HG03135 (cell line): ENCODE results near the gene OXER1.

Experiments
- ATAC-seq: cut with Tn5 transposase; IDR thresholded peaks from one replicate; pipeline ENCODE4 v1.9.1; 2021; ENCODE audit warnings: mild to moderate bottlenecking, moderate library complexity; ENCODE audit not compliant: unreplicated experiment

OXER1 gene, protein sequence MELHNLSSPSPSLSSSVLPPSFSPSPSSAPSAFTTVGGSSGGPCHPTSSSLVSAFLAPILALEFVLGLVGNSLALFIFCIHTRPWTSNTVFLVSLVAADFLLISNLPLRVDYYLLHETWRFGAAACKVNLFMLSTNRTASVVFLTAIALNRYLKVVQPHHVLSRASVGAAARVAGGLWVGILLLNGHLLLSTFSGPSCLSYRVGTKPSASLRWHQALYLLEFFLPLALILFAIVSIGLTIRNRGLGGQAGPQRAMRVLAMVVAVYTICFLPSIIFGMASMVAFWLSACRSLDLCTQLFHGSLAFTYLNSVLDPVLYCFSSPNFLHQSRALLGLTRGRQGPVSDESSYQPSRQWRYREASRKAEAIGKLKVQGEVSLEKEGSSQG

DNA sequence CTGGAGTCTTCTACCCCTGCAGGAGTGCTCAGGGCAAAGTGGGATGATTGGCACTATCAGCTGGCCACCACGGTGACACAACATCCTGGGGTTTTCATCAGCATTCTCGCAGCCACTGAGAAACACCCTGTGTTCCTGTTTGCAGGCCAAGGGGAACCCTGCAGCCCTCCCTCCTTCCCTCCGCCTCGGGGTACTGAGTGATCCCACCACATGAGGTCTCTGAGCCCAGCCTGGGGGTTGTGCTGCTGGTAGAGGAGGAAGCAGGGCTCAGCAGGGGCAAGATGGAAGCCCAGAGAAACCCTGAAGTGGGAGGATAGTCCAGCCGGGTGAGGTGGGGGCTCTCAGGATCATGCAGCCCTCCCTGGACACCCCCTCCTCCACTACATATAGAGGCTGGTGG is at the start of gene OXER1:
OXER1 (minus strand) TSS at position 40 of the 400 bp plus-strand sequence. CDS start 73 bp downstream, outside the sequence.
- ATAC-seq, result no peak

DNA sequence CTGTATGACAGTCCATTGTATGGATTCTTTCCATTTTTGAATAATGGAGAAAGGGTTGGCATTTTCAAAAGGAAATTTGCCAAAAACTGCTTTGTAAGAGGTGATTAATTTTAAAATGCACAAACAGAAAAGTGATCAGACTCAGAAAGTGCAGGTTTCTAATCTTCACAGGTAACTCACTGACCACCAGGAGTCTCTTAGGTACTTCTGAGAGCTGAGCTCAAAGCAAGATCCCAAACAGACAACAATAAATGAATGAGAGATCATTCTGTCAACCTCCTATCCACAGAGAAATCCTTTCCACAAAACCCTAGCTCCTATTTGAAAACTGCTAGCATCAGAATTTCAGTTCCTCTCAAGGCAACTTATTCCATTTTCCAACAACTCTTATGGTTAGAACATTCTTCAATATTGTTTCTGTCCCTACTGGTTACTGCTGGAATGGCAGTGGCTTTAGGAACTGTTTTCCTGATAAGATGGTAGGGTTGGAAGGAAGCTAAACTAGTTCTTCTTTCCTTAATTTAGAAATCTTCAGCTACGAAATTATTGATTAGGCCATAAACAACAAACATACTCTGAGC is 49.1 kb upstream of the OXER1 start:
- ATAC-seq, result no peak

DNA sequence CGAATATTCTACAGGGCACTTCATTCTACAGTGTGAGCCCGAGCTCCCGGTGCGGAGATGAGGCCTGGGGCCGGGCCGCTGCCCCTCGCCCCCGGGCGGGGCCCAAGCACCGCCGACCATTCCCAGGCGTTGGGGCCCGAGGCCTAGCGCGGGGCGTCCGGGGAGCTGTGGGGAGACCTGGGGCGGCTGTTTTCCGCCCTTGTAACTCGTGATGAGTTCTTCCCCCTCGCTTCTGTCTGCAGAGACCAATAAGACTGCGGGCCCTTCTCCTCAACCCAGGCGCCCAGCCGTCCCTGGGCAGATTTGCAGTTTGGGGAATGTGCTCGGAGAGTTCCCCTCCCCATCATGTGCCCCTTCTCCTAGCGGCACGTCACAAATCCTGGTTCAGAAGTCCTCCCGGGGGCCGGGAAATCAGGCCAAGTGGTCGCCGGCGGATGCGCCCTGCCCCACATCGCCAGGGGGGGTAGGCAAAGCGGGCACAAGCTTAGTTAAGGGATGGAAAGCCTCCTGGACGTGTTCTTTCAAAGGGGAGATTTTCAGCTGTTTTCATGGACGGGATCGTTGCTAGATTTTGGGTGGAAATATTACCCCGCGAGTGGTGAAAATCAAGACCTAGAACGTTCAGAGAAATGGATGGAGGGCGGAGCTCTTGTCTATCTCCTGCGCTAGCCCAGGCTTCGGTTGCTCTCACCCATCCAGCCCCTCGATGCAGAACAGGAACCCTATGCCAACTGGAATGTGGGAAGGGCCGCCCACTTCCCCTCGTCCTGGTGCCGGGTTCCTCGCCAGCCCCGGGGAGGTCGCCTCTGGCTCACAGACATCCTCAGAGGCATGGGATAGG is 47.3 kb upstream of the OXER1 start:
- peak; percentile 5 for ATAC-seq

DNA sequence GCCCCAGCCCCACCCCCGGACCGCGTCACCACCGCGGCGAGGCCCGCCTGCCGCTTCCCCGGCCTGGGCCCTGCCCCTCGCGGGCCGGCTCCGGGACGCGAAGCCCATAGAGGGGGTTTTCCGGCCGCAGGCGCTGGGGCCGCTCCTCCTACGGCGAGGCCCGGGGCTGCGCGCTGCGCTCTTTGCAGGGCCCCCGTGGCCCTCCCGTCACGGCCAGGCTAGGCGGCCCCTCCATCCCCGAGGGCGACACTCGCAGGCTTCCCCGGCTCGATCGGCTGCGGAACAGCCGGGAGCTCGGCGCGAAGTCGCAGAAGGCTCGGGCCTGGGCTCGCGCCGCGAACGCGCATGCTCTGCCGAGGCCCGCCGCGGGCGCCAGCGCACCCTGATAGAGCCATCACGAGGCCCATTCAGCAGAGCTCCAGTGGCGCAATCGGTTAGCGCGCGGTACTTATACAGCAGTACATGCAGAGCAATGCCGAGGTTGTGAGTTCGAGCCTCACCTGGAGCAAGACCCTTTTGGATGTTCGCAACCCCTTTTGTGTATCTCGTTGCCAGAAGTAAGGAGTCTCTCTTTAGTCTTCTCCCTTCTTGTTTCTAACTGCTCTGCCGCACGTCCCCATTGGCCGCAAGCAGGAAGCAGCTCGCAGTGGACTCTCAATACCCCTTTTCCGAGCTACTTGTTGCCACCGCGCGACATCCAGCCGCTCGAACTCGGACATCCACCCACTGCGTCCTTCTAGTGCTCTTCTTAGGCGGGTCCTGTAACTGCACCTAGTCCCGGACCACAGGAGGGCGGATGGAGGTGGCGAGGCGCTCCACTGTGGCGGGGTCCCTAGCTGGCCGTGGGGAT is 46.4 kb upstream of the OXER1 start:
- peak; percentile 72 for ATAC-seq

DNA sequence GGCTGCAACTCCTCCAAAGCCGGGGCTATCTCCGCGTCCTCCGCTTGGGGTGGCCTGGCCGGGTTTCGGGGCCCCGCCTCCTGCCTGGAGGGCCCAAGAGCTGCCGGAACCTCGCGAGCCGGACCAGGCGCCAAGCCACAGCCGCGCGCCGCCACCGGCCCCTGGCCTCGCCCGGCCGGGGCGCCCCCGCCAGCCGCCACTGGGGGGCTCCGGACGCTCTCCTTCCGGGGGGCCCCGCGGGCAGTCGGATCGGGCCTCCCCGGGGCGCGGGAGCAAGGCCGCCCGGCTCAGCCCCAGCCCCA is 45.8 kb upstream of the OXER1 start:
- ATAC-seq, result peak; percentile 45

DNA sequence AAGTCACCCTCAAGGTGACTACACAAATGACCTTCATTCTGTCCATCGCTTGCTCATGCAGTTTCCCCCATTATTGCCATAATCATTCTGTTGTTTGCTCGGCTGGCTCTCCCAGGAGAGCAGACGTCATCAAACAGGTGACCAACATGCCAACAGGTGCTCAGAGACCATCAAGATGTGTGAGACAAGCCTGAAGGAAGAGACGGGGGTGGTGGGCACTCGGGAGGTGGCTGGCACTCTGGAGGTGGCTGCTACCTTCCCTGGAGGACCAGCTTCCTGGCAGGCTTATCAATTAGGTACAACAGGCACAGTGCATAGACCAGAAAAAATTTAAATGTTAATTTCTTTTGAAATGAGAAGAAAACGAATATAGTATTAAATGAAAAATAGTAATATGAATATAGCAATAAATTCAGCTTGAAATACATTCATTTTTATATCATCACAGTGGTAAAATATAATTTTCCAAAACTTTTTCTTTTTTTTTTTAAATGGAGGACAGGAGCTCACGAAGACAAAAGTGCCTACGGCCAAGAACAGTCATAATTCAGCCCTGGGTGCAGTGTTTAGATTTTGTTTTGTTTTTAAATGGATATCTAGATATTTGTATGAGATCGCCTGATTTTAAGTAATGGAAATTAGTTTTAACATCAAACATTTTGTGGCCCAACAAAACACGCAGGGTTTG is 45.3 kb upstream of the OXER1 start:
- ATAC-seq, result no peak

DNA sequence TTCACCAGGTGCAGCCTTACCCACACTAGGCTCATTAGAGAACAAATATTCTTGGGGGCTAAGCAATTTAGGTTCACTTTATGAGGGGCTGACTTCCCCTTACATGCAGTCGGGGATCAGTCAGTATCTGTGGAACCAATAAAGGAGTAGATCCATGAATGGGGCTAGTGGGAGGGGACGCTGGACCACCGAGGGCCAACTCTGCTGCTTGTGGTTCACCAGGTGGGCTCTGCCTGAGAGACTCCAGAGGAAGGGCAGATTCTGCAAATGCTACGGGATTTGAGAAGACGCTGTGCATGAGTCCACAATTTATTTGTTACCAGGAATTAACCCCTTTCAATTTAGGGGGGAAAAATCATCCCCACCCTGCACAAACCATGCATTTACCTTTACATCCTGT is 44.4 kb upstream of the OXER1 start:
- ATAC-seq, result no peak

DNA sequence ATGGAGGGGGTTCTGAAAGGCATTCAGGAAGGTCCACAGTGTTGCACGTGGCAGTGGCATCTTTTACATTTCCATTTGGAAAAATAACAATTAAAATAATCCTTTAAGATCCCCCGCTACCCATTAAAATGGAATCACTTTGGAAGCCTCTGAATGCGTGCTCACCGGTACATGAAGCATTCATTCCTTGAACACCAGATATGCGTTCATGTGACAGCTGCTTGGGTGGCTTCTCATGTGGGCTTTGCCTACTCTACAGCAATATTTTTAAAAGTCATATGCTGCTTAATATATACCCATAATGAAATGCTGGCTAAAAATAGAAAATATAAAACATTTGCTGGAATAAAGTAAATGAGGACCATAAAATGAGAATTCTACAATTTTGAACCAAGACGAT is 42.9 kb upstream of the OXER1 start:
- ATAC-seq, result no peak

DNA sequence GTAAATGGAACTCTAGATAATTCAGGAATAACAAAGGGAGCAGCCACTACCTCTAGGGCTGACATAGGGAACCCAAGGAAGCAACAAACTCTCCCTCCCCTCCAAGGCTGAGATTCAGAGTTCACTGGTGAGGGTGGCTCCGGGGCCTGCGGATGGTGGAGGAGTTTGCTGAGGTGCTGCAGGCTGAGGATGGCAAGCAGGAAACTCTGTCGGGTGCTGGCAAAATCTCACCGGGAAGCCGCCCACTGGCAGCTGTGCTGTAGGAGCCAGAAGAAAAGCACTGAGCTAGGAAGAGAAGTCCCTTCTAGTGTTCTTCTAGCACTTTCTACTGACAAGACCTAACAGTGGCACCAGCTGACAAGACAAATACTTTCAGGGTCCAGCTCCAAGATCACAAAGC is 41.0 kb upstream of the OXER1 start:
- ATAC-seq, result no peak

DNA sequence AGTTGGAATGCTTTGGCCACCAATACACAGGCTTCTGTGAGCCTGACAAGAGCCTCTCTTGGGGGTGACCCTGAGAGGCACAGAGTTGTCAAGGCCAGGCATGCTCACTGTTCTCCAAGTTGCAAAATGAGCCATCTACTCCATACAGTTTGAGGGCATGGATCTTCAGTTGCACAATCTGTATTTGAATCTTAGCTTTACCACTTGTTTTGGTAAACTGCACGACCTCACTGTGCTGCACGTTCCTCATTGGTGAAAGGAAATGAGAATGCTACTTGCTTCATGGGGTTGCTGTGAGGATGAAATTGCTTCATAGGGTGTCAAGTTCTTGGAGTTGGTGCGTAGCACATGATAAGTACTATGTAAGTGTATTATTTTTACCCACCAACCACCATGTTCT is 40.4 kb upstream of the OXER1 start:
- ATAC-seq, result no peak

DNA sequence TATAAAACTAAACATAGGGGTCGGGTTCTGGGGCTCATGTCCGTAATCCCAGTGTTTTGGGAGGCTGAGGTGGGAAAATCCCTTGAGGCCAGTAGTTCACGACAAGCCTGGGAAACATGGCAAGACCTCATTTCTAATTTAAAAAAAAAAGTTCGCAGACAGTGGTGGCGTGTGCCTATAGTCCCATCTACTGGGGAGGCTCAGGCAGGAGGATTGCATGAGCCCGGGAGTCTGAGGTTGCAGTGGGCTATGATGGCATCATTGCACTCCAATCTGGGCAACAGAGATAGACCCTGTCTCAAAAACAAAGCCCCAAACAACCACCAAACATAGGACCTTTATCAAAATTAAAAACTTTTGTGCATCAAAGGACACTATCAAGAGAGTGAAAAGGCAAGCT is 38.2 kb upstream of the OXER1 start:
- ATAC-seq, result no peak

DNA sequence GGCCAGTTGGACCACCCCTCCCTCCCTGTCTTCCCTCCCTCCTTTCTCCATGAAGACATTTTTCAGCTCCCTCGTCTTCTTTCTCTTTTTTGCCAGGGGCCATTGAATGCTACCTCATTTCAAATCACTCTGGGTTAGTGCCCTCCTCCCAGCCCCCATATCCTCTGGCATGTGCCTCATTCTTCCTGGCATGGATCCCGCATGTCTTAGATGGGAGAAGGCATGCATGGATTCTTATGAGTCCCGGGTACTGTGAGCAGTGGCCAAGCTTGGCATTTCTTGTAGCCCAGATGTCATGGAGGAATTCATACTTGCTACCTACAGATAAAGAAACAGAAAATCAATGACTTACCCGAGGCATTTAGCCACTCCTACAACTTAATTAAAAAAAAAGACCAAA is 37.4 kb upstream of the OXER1 start:
- ATAC-seq, result no peak

DNA sequence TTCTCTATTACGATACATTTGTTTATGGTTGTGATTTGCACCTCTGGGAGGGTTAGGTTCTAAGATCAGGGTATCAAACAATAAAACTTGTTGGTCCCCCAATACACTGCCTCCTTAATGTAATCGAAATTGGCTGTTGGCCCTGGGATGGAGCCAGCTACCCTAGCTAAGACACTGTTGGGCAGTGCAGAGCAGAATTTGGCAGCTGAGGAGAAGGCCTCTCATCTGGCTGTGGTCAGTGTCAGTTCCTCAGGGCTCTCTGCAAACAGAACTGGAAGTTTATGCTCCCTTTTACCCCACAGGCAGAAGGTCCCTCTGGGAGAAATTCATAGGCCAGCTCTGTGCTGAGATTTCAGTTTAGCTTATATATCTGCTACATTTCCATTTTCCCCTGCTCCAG is 37.0 kb upstream of the OXER1 start:
- no peak for ATAC-seq

DNA sequence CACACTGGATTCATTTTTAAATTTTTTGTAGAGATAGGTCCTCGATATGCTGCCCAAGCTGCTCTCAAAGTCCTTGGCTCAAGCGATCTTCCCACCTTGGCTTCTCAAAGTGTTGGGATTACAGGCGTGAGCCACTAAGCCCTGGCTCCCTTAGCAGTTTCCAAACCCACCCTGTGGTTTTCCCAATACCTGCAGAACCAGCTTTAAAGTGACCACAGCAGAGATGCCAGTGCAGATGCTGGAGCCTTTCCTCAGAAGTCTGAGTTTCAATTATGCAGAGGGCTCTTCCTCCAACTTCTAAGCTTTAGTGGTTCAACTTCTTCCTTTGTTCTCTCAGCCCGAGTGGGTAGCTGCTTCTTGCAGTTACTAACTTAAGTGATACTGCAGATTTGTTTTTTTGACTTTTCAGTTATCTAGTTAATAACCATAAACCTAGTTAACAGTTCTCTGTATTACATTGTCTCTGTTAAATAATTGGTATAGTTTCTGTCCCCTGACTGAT is 36.6 kb upstream of the OXER1 start:
- no peak for ATAC-seq

DNA sequence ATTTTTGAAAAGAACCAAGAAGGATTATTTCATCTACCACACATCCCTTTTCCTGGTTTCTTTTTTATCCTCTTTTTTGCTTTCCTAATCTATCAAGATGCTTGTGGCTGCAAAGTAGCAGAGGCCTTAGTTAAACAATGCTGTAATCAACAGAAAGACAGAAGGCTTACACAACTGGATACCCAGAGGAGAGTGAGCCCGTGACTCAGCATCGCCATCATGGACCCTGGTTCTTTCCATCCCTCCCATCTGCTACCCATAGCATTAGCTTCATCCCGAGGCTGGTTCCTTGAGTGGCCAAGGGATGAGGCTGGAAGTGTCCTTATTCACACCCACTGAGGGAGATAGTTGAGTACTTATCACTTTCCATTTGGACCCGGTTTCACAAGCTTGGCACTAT is 35.9 kb upstream of the OXER1 start:
- no peak for ATAC-seq

DNA sequence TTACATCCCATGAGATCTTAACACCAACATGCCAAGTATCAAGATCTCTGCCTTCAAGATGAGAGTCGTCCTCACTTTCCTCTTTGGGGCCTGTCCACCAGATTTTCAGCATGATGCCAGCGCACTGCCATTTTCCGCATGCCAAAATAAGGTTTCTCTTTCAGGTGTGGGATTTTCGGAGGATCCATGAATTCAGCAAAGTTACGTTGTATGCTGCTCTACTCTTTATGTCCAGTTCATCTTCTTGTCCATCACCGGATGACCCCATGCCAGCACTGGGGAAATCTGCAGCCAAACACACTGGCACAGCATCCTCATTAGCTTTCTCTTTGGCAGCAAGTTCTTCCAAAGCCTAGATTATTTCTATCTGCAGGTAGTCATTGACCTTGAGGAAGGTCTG is 33.3 kb upstream of the OXER1 start:
- no peak for ATAC-seq

DNA sequence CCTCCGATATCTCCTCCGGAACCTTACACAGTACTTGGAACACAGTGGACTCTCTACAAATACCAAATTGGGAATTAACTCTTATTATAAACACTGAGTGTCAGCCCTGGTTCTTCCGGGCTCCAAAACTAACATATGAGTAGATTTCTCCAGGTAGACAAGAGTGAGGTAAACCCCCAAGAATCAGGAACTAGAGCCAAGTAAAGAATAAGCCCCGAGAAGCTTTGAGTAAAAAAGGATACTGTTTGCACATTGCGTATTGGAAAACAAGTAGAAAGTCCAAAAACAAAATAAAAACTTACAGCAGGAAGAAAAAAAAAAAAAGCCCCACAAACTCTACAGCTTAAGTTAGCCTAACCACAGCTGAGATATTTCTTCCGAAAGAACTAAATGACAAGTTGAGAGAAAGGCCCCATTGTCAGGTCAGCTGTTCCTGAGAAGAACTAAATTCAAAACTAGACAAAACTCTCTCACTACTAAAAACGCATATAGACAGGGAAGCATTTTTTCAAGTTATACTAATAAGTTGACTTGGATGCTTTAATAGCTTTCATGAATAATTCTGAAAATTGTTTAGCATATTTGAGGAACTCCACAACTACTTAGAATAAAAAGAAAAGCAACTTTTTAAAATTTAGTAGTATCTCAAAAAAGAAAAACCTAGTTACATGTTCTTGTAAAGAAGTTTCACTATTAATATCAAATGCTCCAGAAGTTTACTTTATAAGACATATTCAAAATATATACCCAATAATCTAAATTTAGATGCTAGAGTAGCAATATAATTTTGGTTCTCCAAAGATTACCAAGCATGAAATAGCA is 32.7 kb upstream of the OXER1 start:
- ATAC-seq, result no peak

DNA sequence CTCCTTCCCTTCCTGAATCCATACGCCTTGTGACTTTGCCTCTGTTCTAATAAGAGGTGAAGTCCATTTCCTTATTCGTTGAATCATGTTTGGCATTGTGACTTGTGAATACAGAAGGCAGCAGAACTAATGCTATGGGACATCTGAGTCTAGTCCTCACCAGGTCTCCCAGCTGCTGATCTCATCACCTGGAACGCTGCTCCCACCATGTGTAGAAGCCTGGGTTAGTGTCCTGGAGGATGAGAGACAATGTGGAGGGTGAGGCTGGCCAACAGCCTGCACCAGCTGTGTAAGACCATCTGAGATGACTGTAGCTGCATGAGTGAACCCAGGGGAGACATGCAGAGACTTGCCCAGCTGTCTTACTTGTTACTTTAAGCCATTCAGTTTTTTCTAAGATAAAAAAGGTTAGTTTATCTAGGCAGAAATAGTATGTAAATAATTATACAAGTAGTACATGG is 31.9 kb upstream of the OXER1 start:
- ATAC-seq, result no peak

DNA sequence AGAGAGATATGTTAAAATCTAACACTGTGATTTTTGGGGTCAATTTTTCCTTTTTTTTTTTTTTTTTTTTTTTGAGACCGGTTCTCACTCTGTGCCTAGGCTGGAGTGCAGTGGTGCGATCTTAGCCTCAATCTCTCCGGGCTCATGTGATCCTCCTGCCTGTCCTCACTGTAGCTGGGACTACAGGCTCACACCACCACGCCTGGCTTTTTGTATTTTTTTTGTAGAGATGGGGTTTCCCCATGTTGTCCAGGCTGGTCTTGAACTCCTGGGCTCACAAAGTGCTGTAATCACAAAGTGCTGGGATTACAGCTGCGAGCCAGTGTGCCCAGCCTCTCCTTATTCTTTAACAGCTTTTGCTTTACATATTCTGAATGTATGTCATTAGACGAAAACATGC is 31.3 kb upstream of the OXER1 start:
- no peak for ATAC-seq
